ENCODE measurements around the gene LNPEP.
"Not testable (repeated sequence)": the region's sequence is repeated elsewhere in the genome, so short reads cannot be mapped to it uniquely, and the experiment has no call there.

Gene LNPEP

GRCh38 chr5:97046270-97046982, 110.5 kb downstream of the LNPEP start:
- DNase-seq (ENCODE audit: low read depth in 3 of 3, low spot score in 1 of 3): no peak

DNA sequence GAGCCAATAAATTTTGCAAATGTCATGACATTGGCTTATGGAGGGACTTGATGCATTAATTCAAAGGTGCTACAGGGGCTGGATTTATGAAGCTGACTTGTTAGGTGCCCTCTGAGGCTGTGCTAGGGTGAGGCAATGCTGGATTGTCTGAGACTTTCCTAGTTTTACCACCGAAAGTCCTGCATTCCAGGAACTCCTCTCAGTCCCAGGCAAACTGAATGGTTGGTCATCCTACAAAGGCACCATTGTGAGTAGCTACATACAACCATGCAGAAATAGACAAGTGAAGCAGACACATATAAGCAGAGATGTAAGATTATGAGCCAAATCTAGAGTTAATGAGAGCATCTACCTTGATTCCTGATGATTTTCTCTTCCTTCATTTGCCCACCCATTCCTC, 111.2 kb downstream of the LNPEP start:
- DNase-seq (ENCODE audit: low read depth in 3 of 3, low spot score in 1 of 3): no peak

GRCh38 chr5:97049175-97049574, 113.3 kb downstream of the LNPEP start:
- no peak for DNase-seq (ENCODE audit: low read depth in 3 of 3, low spot score in 1 of 3)

- DNase-seq (ENCODE audit: low read depth in 3 of 3, low spot score in 1 of 3): no peak
Measured at GRCh38 chr5:97056263-97056662, 120.4 kb downstream of the LNPEP start.

DNA sequence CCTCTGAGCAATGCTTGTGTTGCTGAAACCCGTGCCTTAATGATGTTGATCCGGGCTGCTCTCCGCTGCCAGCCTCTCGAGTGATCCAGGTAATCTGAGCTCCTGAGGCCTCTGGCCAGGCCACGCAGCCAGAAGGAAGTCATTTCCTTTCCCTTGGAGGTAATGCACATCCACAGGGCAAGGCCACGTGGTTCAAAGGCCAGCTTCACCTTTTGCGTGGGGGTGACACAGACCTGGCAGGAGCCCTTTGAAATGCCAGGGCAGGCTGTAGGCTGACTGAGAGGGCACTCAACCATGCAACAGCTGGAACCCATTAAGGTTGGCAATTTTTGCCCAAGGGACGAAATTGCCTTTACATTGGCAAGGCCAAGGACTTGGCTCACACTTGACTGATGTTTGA, 126.2 kb downstream of the LNPEP start:
- DNase-seq (ENCODE audit: low read depth in 3 of 3, low spot score in 1 of 3): no peak

- DNase-seq (ENCODE audit: low read depth in 3 of 3, low spot score in 1 of 3): no peak
Measured at GRCh38 chr5:97063251-97063650, 127.4 kb downstream of the LNPEP start.

DNA sequence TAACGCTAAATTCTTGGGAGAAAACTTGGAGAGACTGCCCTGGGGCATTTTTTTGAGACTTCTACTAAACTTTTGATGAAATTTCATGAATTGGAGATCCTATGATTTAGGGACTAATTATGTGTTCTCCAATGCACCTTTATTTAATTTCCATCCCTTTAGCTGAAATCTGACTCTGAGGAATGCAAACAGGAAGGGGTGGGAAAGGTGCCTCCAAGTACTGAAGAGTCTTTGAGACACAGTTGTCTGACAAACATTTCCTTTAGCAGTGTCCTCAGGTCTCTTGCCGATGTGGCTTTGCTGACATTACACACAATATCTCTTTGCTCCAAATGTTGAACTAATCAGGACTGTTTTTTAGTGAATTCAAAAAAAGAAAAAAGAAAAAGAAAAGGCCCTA, 129.6 kb downstream of the LNPEP start:
- DNase-seq (ENCODE audit: low read depth in 3 of 3, low spot score in 1 of 3): no peak

- no peak for DNase-seq (ENCODE audit: low read depth in 3 of 3, low spot score in 1 of 3)
Measured at GRCh38 chr5:97067296-97067850, 131.5 kb downstream of the LNPEP start.

DNA sequence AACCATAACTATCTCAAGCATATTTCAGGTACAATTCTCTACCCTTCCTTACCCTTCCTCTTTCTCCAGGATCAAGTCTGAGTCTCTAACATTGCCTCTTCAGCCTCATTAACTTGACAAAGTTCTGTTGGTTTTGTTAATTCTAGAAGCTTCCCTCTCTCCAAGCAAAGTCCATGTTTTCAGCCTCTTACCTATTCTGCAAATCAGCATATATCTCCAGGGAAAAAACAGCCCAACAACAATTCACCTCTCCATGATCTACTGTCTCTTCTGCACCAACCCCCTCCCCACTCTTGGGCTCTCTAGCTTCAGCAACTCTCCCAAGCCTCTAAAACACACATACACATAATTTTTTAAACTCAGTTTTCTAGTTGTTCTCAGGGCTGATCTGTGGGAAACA, 134.4 kb downstream of the LNPEP start:
- no peak for DNase-seq (ENCODE audit: low read depth in 3 of 3, low spot score in 1 of 3)

GRCh38 chr5:97071101-97071500, 135.2 kb downstream of the LNPEP start:
- DNase-seq (ENCODE audit: low read depth in 3 of 3, low spot score in 1 of 3): no peak

GRCh38 chr5:97071993-97072392, 136.1 kb downstream of the LNPEP start:
- no peak for DNase-seq (ENCODE audit: low read depth in 3 of 3, low spot score in 1 of 3)

- DNase-seq (ENCODE audit: low read depth in 3 of 3, low spot score in 1 of 3): no peak
Measured at GRCh38 chr5:97072696-97073095, 136.8 kb downstream of the LNPEP start.

GRCh38 chr5:97073420-97073819, 137.5 kb downstream of the LNPEP start:
- DNase-seq (ENCODE audit: low read depth in 3 of 3, low spot score in 1 of 3): no peak

- no peak for DNase-seq (ENCODE audit: low read depth in 3 of 3, low spot score in 1 of 3)
Measured at GRCh38 chr5:97074859-97075489, 139.1 kb downstream of the LNPEP start.

- DNase-seq (ENCODE audit: low read depth in 3 of 3, low spot score in 1 of 3): no peak
Measured at GRCh38 chr5:97075649-97076048, 139.8 kb downstream of the LNPEP start.

GRCh38 chr5:97076098-97076497, 140.2 kb downstream of the LNPEP start:
- DNase-seq (ENCODE audit: low read depth in 3 of 3, low spot score in 1 of 3): no peak

DNA sequence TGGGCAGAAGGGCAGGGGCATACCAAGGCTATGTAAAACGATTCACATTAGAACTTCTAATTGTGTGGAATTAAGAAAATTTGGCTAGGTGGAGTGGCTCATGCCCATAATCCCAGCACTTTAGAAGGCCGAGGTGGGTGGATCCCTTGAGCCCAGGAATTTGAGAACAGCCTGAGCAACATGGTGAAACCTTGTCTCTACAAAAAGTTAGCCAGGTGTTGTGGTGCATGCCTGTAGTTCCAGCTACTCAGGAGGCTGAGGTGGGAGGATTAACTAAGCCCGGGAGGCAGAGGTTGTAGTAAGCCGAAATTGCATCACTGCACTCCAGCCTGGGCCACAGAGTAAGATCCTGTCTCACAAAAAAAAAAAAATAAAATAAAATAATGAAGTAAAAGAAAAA, 141.4 kb downstream of the LNPEP start:
- DNase-seq (ENCODE audit: low read depth in 3 of 3, low spot score in 1 of 3): no peak

GRCh38 chr5:97078958-97079743, 143.3 kb downstream of the LNPEP start:
- DNase-seq (ENCODE audit: low read depth in 3 of 3, low spot score in 1 of 3): no peak

- DNase-seq (ENCODE audit: low read depth in 3 of 3, low spot score in 1 of 3): not testable (repeated sequence)
Measured at GRCh38 chr5:97084782-97085458, 149.0 kb downstream of the LNPEP start.

DNA sequence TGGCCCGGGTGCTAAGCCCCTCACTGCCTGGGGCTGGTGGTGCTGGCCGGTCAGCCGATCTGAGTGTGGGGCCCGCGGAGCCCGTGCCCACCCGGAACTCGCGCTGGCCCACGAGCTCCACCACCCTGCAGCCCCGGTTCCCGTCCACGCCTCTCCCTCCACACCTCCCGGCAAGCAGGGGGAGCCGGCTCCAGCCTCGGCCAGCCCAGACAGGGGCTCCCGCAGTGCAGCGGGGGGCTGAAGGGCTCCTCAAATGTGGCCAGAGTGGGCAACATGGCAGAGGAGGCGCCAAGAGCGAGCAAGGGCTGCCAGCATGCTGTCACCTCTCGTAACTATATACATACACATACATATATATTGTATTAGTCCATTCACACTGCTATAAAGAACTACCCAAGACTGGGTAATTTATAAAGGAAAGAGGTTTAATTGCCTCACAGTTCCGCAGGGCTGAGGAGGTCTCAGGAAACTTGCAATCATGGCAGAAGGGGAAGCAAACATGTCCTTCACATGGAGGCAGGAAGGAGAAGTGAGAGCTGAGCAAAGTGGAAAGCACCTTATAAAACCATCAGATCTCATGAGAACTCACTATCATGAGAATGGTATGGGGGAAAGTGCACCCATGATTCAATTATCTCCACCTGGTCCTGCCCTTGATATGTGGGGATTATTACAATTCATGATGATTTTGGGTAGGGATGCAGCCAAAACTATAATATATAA, 149.7 kb downstream of the LNPEP start:
- no peak for DNase-seq (ENCODE audit: low read depth in 3 of 3, low spot score in 1 of 3)

All from stimulated activated CD4-positive, alpha-beta T cell treated with anti-CD3 and anti-CD28 coated beads, TNF-alpha, amount 100 ng/mL, for 1 hour (primary cell).